ENCODE results near the gene UCKL1.
A peak's percentile ranks its signal among the peaks of the same experiment; 100 is the strongest.

Gene UCKL1

GRCh38 chr20:63915471-63915870 lies 40.7 kb downstream of the UCKL1 start:
- H3K9me3 ChIP-seq (ENCODE audit: control insufficient read depth, low read length): no peaks in the 10 kb centered on the region
- H3K36me3 ChIP-seq (ENCODE audit: control insufficient read depth, insufficient read depth, low read length): no peaks in the 10 kb centered on the region
- peaks cover 22% of the 10 kb centered on the region for H3K4me1 ChIP-seq (ENCODE audit: control insufficient read depth, insufficient read depth, low read length)
- no peak overlapping the region for H3K9ac ChIP-seq (ENCODE audit: low read length)
- no peak overlapping the region for H3K4me3 ChIP-seq (ENCODE audit: low read length)
- H3K27me3 ChIP-seq (ENCODE audit: control insufficient read depth, insufficient read depth, low read length): no peaks in the 10 kb centered on the region

GRCh38 chr20:63913768-63914167 lies 42.4 kb downstream of the UCKL1 start:
- H3K36me3 ChIP-seq (ENCODE audit: control insufficient read depth, insufficient read depth, low read length): no peaks in the 10 kb centered on the region
- H3K4me3 ChIP-seq (ENCODE audit: low read length): no peak overlapping the region
- H3K9ac ChIP-seq (ENCODE audit: low read length): no peak overlapping the region
- H3K4me1 ChIP-seq (ENCODE audit: control insufficient read depth, insufficient read depth, low read length): peaks cover 35% of the 10 kb centered on the region
- H3K27me3 ChIP-seq (ENCODE audit: control insufficient read depth, insufficient read depth, low read length): no peaks in the 10 kb centered on the region
- H3K9me3 ChIP-seq (ENCODE audit: control insufficient read depth, low read length): no peaks in the 10 kb centered on the region

- Histone ChIP-seq H3K4me3 (ENCODE audit: low read length) (no peak overlapping the region), H3K27me3 (ENCODE audit: control insufficient read depth, insufficient read depth, low read length) (no peaks in the 10 kb centered on the region), H3K36me3 (ENCODE audit: control insufficient read depth, insufficient read depth, low read length) (no peaks in the 10 kb centered on the region), H3K9me3 (ENCODE audit: control insufficient read depth, low read length) (no peaks in the 10 kb centered on the region), H3K9ac (ENCODE audit: low read length) (peak overlapping the region; percentile 33), H3K4me1 (ENCODE audit: control insufficient read depth, insufficient read depth, low read length) (peaks cover 56% of the 10 kb centered on the region)
Observed at GRCh38 chr20:63911176-63911575, 45.0 kb downstream of the UCKL1 start.

GRCh38 chr20:63908008-63908682 lies 48.1 kb downstream of the UCKL1 start:
- H3K9me3 ChIP-seq (ENCODE audit: control insufficient read depth, low read length): no peaks in the 10 kb centered on the region
- H3K27me3 ChIP-seq (ENCODE audit: control insufficient read depth, insufficient read depth, low read length): no peaks in the 10 kb centered on the region
- peak overlapping the region; percentile 13 for H3K9ac ChIP-seq (ENCODE audit: low read length)
- no peak overlapping the region for H3K4me3 ChIP-seq (ENCODE audit: low read length)
- no peaks in the 10 kb centered on the region for H3K36me3 ChIP-seq (ENCODE audit: control insufficient read depth, insufficient read depth, low read length)
- peaks cover 58% of the 10 kb centered on the region for H3K4me1 ChIP-seq (ENCODE audit: control insufficient read depth, insufficient read depth, low read length)

- Histone ChIP-seq H3K36me3 (ENCODE audit: control insufficient read depth, insufficient read depth, low read length) (no peaks in the 10 kb centered on the region), H3K9me3 (ENCODE audit: control insufficient read depth, low read length) (no peaks in the 10 kb centered on the region), H3K27me3 (ENCODE audit: control insufficient read depth, insufficient read depth, low read length) (no peaks in the 10 kb centered on the region), H3K4me3 (ENCODE audit: low read length) (no peak overlapping the region), H3K4me1 (ENCODE audit: control insufficient read depth, insufficient read depth, low read length) (peaks cover 42% of the 10 kb centered on the region), H3K9ac (ENCODE audit: low read length) (no peak overlapping the region)
Observed at GRCh38 chr20:63903796-63904561, 52.2 kb downstream of the UCKL1 start.

- H3K27me3 ChIP-seq (ENCODE audit: control insufficient read depth, insufficient read depth, low read length): no peaks in the 10 kb centered on the region
- peaks cover 44% of the 10 kb centered on the region for H3K4me1 ChIP-seq (ENCODE audit: control insufficient read depth, insufficient read depth, low read length)
- no peak overlapping the region for H3K4me3 ChIP-seq (ENCODE audit: low read length)
- H3K9ac ChIP-seq (ENCODE audit: low read length): no peak overlapping the region
- no peaks in the 10 kb centered on the region for H3K36me3 ChIP-seq (ENCODE audit: control insufficient read depth, insufficient read depth, low read length)
- H3K9me3 ChIP-seq (ENCODE audit: control insufficient read depth, low read length): no peaks in the 10 kb centered on the region
Observed at GRCh38 chr20:63900413-63900812, 55.8 kb downstream of the UCKL1 start.

GRCh38 chr20:63898882-63899558 lies 57.2 kb downstream of the UCKL1 start:
- no peaks in the 10 kb centered on the region for H3K36me3 ChIP-seq (ENCODE audit: control insufficient read depth, insufficient read depth, low read length)

GRCh38 chr20:63897978-63898561 lies 58.1 kb downstream of the UCKL1 start:
- no peaks in the 10 kb centered on the region for H3K9me3 ChIP-seq (ENCODE audit: control insufficient read depth, low read length)
- peak overlapping the region; percentile 1 for H3K9ac ChIP-seq (ENCODE audit: low read length)
- no peaks in the 10 kb centered on the region for H3K36me3 ChIP-seq (ENCODE audit: control insufficient read depth, insufficient read depth, low read length)
- peak overlapping the region; percentile 14 for H3K4me3 ChIP-seq (ENCODE audit: low read length)
- H3K27me3 ChIP-seq (ENCODE audit: control insufficient read depth, insufficient read depth, low read length): no peaks in the 10 kb centered on the region
- peaks cover 40% of the 10 kb centered on the region for H3K4me1 ChIP-seq (ENCODE audit: control insufficient read depth, insufficient read depth, low read length)

More at GRCh38 chr20:63898882-63899558, 57.2 kb downstream of the UCKL1 start:
- no peak overlapping the region for H3K4me3 ChIP-seq (ENCODE audit: low read length)
- no peaks in the 10 kb centered on the region for H3K9me3 ChIP-seq (ENCODE audit: control insufficient read depth, low read length)
- H3K27me3 ChIP-seq (ENCODE audit: control insufficient read depth, insufficient read depth, low read length): no peaks in the 10 kb centered on the region
- peaks cover 42% of the 10 kb centered on the region for H3K4me1 ChIP-seq (ENCODE audit: control insufficient read depth, insufficient read depth, low read length)
- H3K9ac ChIP-seq (ENCODE audit: low read length): no peak overlapping the region

GRCh38 chr20:63896264-63897105 lies 59.7 kb downstream of the UCKL1 start:
- Histone ChIP-seq H3K9ac (ENCODE audit: low read length) (peak overlapping the region; percentile 74), H3K9me3 (ENCODE audit: control insufficient read depth, low read length) (no peaks in the 10 kb centered on the region), H3K27me3 (ENCODE audit: control insufficient read depth, insufficient read depth, low read length) (no peaks in the 10 kb centered on the region), H3K4me1 (ENCODE audit: control insufficient read depth, insufficient read depth, low read length) (peaks cover 40% of the 10 kb centered on the region), H3K4me3 (ENCODE audit: low read length) (peak overlapping the region; percentile 56), H3K36me3 (ENCODE audit: control insufficient read depth, insufficient read depth, low read length) (no peaks in the 10 kb centered on the region)

- H3K4me1 ChIP-seq (ENCODE audit: control insufficient read depth, insufficient read depth, low read length): peaks cover 36% of the 10 kb centered on the region
- H3K36me3 ChIP-seq (ENCODE audit: control insufficient read depth, insufficient read depth, low read length): no peaks in the 10 kb centered on the region
- peak overlapping the region; percentile 56 for H3K4me3 ChIP-seq (ENCODE audit: low read length)
- H3K9ac ChIP-seq (ENCODE audit: low read length): peak overlapping the region; percentile 74
- no peaks in the 10 kb centered on the region for H3K27me3 ChIP-seq (ENCODE audit: control insufficient read depth, insufficient read depth, low read length)
- H3K9me3 ChIP-seq (ENCODE audit: control insufficient read depth, low read length): no peaks in the 10 kb centered on the region
Observed at GRCh38 chr20:63895952-63896263, 60.3 kb downstream of the UCKL1 start.

GRCh38 chr20:63895202-63895951 lies 60.8 kb downstream of the UCKL1 start:
- Histone ChIP-seq H3K4me3 (ENCODE audit: low read length) (peak overlapping the region; percentile 56), H3K36me3 (ENCODE audit: control insufficient read depth, insufficient read depth, low read length) (peaks cover under 1% of the 10 kb centered on the region), H3K9ac (ENCODE audit: low read length) (peak overlapping the region; percentile 74), H3K27me3 (ENCODE audit: control insufficient read depth, insufficient read depth, low read length) (no peaks in the 10 kb centered on the region), H3K9me3 (ENCODE audit: control insufficient read depth, low read length) (no peaks in the 10 kb centered on the region), H3K4me1 (ENCODE audit: control insufficient read depth, insufficient read depth, low read length) (peaks cover 36% of the 10 kb centered on the region)
